HG03103 (cell line): ENCODE results near the gene WASHC2C.
"Not testable (repeated sequence)": the region's sequence is repeated elsewhere in the genome, so short reads cannot be mapped to it uniquely, and the experiment has no call there.

Source experiments
- ATAC-seq: cut with Tn5 transposase; IDR thresholded peaks from one replicate; pipeline ENCODE4 v1.9.1; 2021; ENCODE audit warnings: low read depth; ENCODE audit not compliant: unreplicated experiment

The WASHC2C gene

GRCh38 chr10:45820107-45820830 is 93.2 kb downstream of the WASHC2C start:
- ATAC-seq, result not testable (repeated sequence)

GRCh38 chr10:45822918-45823317 is 95.9 kb downstream of the WASHC2C start:
- ATAC-seq, result not testable (repeated sequence)
